HL-60 (cell line): ENCODE measurements around the gene ABCG8.

Experiments
- DNase-seq, 2 experiments: peaks; one replicate each; pipeline ENCODE4 v3.0.0-alpha.2; 2010 to 2020; ENCODE audit warnings: low read depth in 1 of 2, low spot score in 1 of 2
- H3K27ac ChIP-seq: fragments of 250-450 bp; sonication (Bioruptor Pico); replicated peaks from 2 replicates; pipeline ENCODE4 v1.5.1; 2020; ENCODE audit warnings: mild to moderate bottlenecking, moderate library complexity
- H3K27me3 ChIP-seq: fragments of 250-450 bp; sonication (Bioruptor Pico); 2 replicates; pipeline ENCODE4 v1.5.1; 2021; ENCODE audit warnings: mild to moderate bottlenecking, moderate library complexity; ENCODE audit not compliant: insufficient read depth, poor library complexity, severe bottlenecking
- H3K4me3 ChIP-seq: replicated peaks from 2 replicates; pipeline ENCODE4 v1.5.1; 2011; ENCODE audit warnings: mild to moderate bottlenecking, control low read depth, low read length; ENCODE audit not compliant: insufficient read depth
- CTCF ChIP-seq: IDR thresholded peaks from one replicate; pipeline ENCODE4 v1.5.1; 2011; ENCODE audit warnings: low read length, control low read depth, inconsistent platforms; ENCODE audit not compliant: insufficient read depth
- GABPA ChIP-seq: IDR thresholded peaks from 2 replicates; pipeline ENCODE4 v1.6.1; 2012; ENCODE audit warnings: low read depth
- POLR2AphosphoS5 ChIP-seq: IDR thresholded peaks from 2 replicates; pipeline ENCODE4 v1.6.1; 2012; ENCODE audit warnings: low read depth
- SPI1 ChIP-seq: IDR thresholded peaks from 2 replicates; pipeline ENCODE4 v1.6.1; 2012; ENCODE audit warnings: low read depth, mild to moderate bottlenecking, borderline replicate concordance
- TF ChIP-seq, protein P1 (sequence below): IDR thresholded peaks from 2 replicates; pipeline ENCODE4 v1.6.1; 2012; ENCODE audit warnings: low read depth; ENCODE audit not compliant: insufficient replicate concordance

The ABCG8 gene

DNA sequence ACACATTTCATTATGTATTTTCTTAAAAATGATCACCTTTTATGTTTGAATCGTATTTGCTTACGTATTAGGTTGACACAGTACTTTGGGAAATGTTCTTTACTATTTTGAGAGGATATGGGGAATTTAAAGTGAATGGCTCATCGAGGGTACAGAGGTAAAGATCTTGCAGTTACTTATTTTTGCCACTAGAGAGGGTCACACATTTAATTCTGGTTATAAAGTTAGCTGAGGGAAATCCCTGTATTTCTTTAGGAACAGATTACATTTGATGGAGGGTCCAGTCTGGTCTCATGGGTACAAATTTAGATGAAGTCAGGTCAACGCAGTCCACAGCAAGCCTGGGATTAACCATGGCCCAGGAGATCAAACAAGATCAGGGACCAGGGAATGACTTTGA, 40.5 kb upstream of the ABCG8 start:
- DNase-seq = no peak
- TF ChIP-seq, protein P1, sequence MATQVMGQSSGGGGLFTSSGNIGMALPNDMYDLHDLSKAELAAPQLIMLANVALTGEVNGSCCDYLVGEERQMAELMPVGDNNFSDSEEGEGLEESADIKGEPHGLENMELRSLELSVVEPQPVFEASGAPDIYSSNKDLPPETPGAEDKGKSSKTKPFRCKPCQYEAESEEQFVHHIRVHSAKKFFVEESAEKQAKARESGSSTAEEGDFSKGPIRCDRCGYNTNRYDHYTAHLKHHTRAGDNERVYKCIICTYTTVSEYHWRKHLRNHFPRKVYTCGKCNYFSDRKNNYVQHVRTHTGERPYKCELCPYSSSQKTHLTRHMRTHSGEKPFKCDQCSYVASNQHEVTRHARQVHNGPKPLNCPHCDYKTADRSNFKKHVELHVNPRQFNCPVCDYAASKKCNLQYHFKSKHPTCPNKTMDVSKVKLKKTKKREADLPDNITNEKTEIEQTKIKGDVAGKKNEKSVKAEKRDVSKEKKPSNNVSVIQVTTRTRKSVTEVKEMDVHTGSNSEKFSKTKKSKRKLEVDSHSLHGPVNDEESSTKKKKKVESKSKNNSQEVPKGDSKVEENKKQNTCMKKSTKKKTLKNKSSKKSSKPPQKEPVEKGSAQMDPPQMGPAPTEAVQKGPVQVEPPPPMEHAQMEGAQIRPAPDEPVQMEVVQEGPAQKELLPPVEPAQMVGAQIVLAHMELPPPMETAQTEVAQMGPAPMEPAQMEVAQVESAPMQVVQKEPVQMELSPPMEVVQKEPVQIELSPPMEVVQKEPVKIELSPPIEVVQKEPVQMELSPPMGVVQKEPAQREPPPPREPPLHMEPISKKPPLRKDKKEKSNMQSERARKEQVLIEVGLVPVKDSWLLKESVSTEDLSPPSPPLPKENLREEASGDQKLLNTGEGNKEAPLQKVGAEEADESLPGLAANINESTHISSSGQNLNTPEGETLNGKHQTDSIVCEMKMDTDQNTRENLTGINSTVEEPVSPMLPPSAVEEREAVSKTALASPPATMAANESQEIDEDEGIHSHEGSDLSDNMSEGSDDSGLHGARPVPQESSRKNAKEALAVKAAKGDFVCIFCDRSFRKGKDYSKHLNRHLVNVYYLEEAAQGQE = no peak
- TF ChIP-seq POLR2AphosphoS5 (no peak), CTCF (no peak), GABPA (no peak), SPI1 (no peak)
- H3K27me3 ChIP-seq = no peaks in the 10 kb centered on the region
- H3K27ac ChIP-seq = no peak overlapping the region
- H3K4me3 ChIP-seq = no peak overlapping the region

DNA sequence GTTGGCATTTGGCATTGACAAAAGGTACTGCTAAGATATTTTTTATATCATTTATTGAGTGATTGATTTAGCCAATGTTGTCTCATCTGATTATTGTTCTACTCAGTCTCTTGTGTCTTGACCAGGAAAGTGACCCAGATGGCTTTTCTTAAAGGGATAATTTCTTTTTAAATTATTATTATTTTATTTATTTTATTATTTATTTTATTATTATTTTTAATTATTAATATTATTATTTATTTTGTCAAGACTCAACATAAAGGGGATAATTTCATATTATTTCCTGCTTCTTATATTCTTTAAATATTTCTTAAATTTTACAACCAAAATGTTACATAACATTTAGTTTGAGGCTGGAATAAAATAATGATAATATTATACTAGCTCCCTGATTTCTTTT, 37.9 kb upstream of the ABCG8 start:
- no peak for DNase-seq
- TF ChIP-seq SPI1 (no peak), GABPA (no peak), POLR2AphosphoS5 (no peak), CTCF (no peak)
- TF ChIP-seq, protein P1 = no peak
- no peaks in the 10 kb centered on the region for H3K27me3 ChIP-seq
- no peak overlapping the region for H3K4me3 ChIP-seq
- no peak overlapping the region for H3K27ac ChIP-seq

DNA sequence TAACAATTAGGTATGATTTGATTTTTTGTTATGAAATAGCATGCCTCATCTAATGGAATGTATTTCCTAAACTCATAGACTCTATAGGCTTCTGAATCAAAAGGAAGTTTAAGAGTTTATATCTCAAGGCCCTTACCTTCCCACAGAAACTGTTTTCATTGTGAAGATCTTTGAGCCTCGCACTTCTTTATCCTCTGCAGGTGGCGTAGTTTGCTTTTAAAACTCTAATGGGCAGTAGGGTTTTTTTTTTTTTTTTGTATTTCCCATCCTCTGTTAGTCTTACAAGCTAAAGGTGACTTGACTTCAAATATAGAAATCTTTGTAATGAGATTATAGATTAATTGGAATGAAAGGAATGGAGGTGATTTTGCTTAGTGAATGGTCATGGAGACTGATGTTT, 36.6 kb upstream of the ABCG8 start:
- Histone ChIP-seq H3K27me3 (no peaks in the 10 kb centered on the region), H3K4me3 (no peak overlapping the region), H3K27ac (no peak overlapping the region)
- DNase-seq = no peak
- TF ChIP-seq CTCF (no peak), POLR2AphosphoS5 (no peak), SPI1 (no peak), GABPA (no peak)
- TF ChIP-seq, protein P1 = no peak
